Endothelial cell of umbilical vein (primary cell): ENCODE data around the gene STK32C.

Source experiments
- CTCF ChIP-seq, 2 donors: IDR thresholded peaks; 1 replicate in 1 of 2; 2 replicates in 1 of 2; pipeline ENCODE4 v1.5.1; 2011; ENCODE audit warnings: low read length in 2 of 2, mild to moderate bottlenecking in 2 of 2, moderate library complexity in 2 of 2, control low read depth in 1 of 2, inconsistent platforms in 1 of 2, low read depth in 1 of 2; ENCODE audit not compliant: insufficient read depth in 1 of 2; ENCODE audit errors: extremely low read depth in 1 of 2
- POLR2A ChIP-seq: IDR thresholded peaks from 2 replicates; pipeline ENCODE4 v1.6.1; 2012; ENCODE audit warnings: low read depth, mild to moderate bottlenecking, control low read depth, low read length

GRCh38 chr10:132257907-132258306 is 49.8 kb downstream of the STK32C start:
- TF ChIP-seq POLR2A, result no peak
- no peak for TF ChIP-seq CTCF (IDR thresholded peaks at IDR 0.05; ENCODE audit: extremely low read depth in 1 of 2, insufficient read depth in 1 of 2, low read depth in 1 of 2, low read length in 2 of 2)
